Mesothelial cell of epicardium (in vitro differentiated cells): ENCODE measurements around the gene LTN1. TPM values are rescaled to one million over a fixed set of nuclear protein-coding genes. Genes with fewer than 3 reads are reported as not detected.
"Not testable (repeated sequence)": the region's sequence is repeated elsewhere in the genome, so short reads cannot be mapped to it uniquely, and the experiment has no call there.

Source experiments
- DNase-seq, 2 experiments: peaks; one replicate each; pipeline ENCODE4 v3.0.0; 2021; ENCODE audit warnings: low spot score in 2 of 2; ENCODE audit not compliant: unreplicated experiment in 2 of 2
- H3K27ac Mint-ChIP-seq: 2 replicates; pipeline ENCODE4 v1.8.0; 2021; ENCODE audit warnings: mixed read lengths
- H3K27me3 Mint-ChIP-seq: 2 replicates; pipeline ENCODE4 v1.8.0; 2021; ENCODE audit warnings: low read depth, mixed read lengths
- H3K36me3 Mint-ChIP-seq: 2 replicates; pipeline ENCODE4 v1.8.0; 2021; ENCODE audit warnings: mixed read lengths
- H3K4me1 Mint-ChIP-seq: 2 replicates; pipeline ENCODE4 v1.8.0; 2021; ENCODE audit warnings: mixed read lengths
- H3K4me3 Mint-ChIP-seq: 2 replicates; pipeline ENCODE4 v1.8.0; 2021; ENCODE audit warnings: mild to moderate bottlenecking, moderate library complexity, mixed read lengths
- H3K9me3 Mint-ChIP-seq: 2 replicates; pipeline ENCODE4 v1.8.0; 2021; ENCODE audit warnings: mixed read lengths
- CTCF ChIP-seq: fragments of 200-600 bp; sonication (generic); IDR thresholded peaks from one replicate; pipeline ENCODE4 v1.5.0; 2021; ENCODE audit warnings: antibody characterized with exemption; ENCODE audit not compliant: unreplicated experiment
- total RNA-seq: library from RNA; stranded (reverse); gene quantifications from 3 replicates; pipeline ENCODE4 v1.2.1, GENCODE V29; 2021

Gene LTN1
- total RNA-seq, 1 donor from 2014 or later: 31.1 TPM

- peak overlapping the region; percentile 67 for H3K4me3 Mint-ChIP-seq
- no peaks in the 10 kb centered on the region for H3K9me3 Mint-ChIP-seq
- DNase-seq: no peak
- peaks cover 9% of the 10 kb centered on the region for H3K27me3 Mint-ChIP-seq
- peaks cover 11% of the 10 kb centered on the region for H3K4me1 Mint-ChIP-seq
- no peak for TF ChIP-seq CTCF
- no peak overlapping the region for H3K27ac Mint-ChIP-seq
- H3K36me3 Mint-ChIP-seq: no peaks in the 10 kb centered on the region
Observed at GRCh38 chr21:29018540-29018939, 25.9 kb upstream of the LTN1 start.

- no peak for TF ChIP-seq CTCF
- H3K9me3 Mint-ChIP-seq: no peaks in the 10 kb centered on the region
- peaks cover under 1% of the 10 kb centered on the region for H3K36me3 Mint-ChIP-seq
- H3K27ac Mint-ChIP-seq: no peak overlapping the region
- DNase-seq: no peak
- peaks cover 9% of the 10 kb centered on the region for H3K4me1 Mint-ChIP-seq
- H3K4me3 Mint-ChIP-seq: peak overlapping the region; percentile 67
- H3K27me3 Mint-ChIP-seq: peaks cover 9% of the 10 kb centered on the region
Observed at GRCh38 chr21:29017639-29018237, 25.1 kb upstream of the LTN1 start.

- H3K9me3 Mint-ChIP-seq, H3K27ac Mint-ChIP-seq, H3K27me3 Mint-ChIP-seq, H3K36me3 Mint-ChIP-seq, DNase-seq, H3K4me1 Mint-ChIP-seq, H3K4me3 Mint-ChIP-seq: not testable (repeated sequence)
Observed at GRCh38 chr21:29011236-29011635, 18.6 kb upstream of the LTN1 start.

GRCh38 chr21:29008367-29008766 lies 15.7 kb upstream of the LTN1 start:
- no peak overlapping the region for H3K27ac Mint-ChIP-seq
- no peak overlapping the region for H3K4me3 Mint-ChIP-seq
- H3K36me3 Mint-ChIP-seq: peaks cover 5% of the 10 kb centered on the region
- no peak for TF ChIP-seq CTCF
- no peaks in the 10 kb centered on the region for H3K4me1 Mint-ChIP-seq
- no peaks in the 10 kb centered on the region for H3K27me3 Mint-ChIP-seq
- no peaks in the 10 kb centered on the region for H3K9me3 Mint-ChIP-seq
- no peak for DNase-seq

GRCh38 chr21:29007810-29008209 lies 15.1 kb upstream of the LTN1 start:
- no peak for DNase-seq
- Mint-ChIP-seq H3K36me3 (peaks cover 5% of the 10 kb centered on the region), H3K27me3 (no peaks in the 10 kb centered on the region), H3K4me3 (no peak overlapping the region), H3K27ac (no peak overlapping the region), H3K9me3 (no peaks in the 10 kb centered on the region), H3K4me1 (no peaks in the 10 kb centered on the region)
- no peak for TF ChIP-seq CTCF

GRCh38 chr21:29007135-29007534 lies 14.5 kb upstream of the LTN1 start:
- H3K9me3 Mint-ChIP-seq: no peaks in the 10 kb centered on the region

More at GRCh38 chr21:29007135-29007534, 14.5 kb upstream of the LTN1 start:
- TF ChIP-seq CTCF: no peak
- Mint-ChIP-seq H3K27me3 (no peaks in the 10 kb centered on the region), H3K36me3 (peaks cover 2% of the 10 kb centered on the region), H3K27ac (no peak overlapping the region), H3K4me3 (no peak overlapping the region), H3K4me1 (peaks cover 5% of the 10 kb centered on the region)
- no peak for DNase-seq
